Endothelial cell of umbilical vein (primary cell): ENCODE results near the gene FRRS1L. TPM values are rescaled to one million over a fixed set of nuclear protein-coding genes. Genes with fewer than 3 reads are reported as not detected.

Experiments used
- BruUV-seq: library from RNA; stranded (reverse); fragments of 400-500 nt; replicated peaks from 2 replicates; lab custom pipeline; 2021; lab: Mats Ljungman, UMichigan
- CTCF ChIA-PET: fragments of 300-600, 350-600 bp; sonication (Branson Sonifier 250); formaldehyde crosslinking; loops from one replicate; lab custom pipeline; 2021; ENCODE audit warnings: antibody characterized with exemption, inconsistent platforms; lab: Charles Lee
- POLR2A ChIA-PET: fragments of 300-600, 350-600 bp; sonication (Branson Sonifier 250); formaldehyde crosslinking; loops from one replicate; lab custom pipeline; 2021; ENCODE audit warnings: antibody characterized with exemption, inconsistent platforms; lab: Charles Lee
- DNase-seq: peaks from one replicate; pipeline ENCODE4 v3.0.0-alpha.2; 2011; ENCODE audit warnings: low read depth, low spot score
- FAIRE-seq: peaks from 2 replicates; lab custom pipeline; 2011; peaks lifted over from hg19 to GRCh38; lab: Jason Lieb, UNC
- H2AFZ ChIP-seq: 2 replicates; pipeline ENCODE4 v1.6.0; 2012; ENCODE audit warnings: low read depth, low read length, control low read depth, inconsistent platforms
- H3K27ac ChIP-seq: 2 replicates; pipeline ENCODE4 v1.5.1; 2011; ENCODE audit warnings: low read depth, mild to moderate bottlenecking, control low read depth, low read length, moderate library complexity; ENCODE audit not compliant: insufficient read depth
- H3K27me3 ChIP-seq, 2 experiments: 2 replicates each; pipeline versions ENCODE4 v1.6.0 to v1.6.1; 2011; ENCODE audit warnings: low read length in 2 of 2, mixed read lengths in 1 of 2; ENCODE audit not compliant: control insufficient read depth in 2 of 2, insufficient read depth in 2 of 2
- H3K36me3 ChIP-seq, 2 experiments: 2 replicates in 1 of 2; 3 replicates in 1 of 2; pipeline ENCODE4 v1.5.1; 2011; ENCODE audit warnings: low read length in 2 of 2, mild to moderate bottlenecking in 1 of 2, moderate library complexity in 1 of 2; ENCODE audit not compliant: control insufficient read depth in 2 of 2, insufficient read depth in 2 of 2; ENCODE audit errors: extremely low read depth in 1 of 2
- H3K4me1 ChIP-seq: 3 replicates; pipeline ENCODE4 v1.5.1; 2011; ENCODE audit warnings: mild to moderate bottlenecking, low read length; ENCODE audit not compliant: control insufficient read depth, insufficient read depth; ENCODE audit errors: extremely low read depth
- H3K4me2 ChIP-seq: 2 replicates; pipeline ENCODE4 v1.6.1; 2011; ENCODE audit warnings: low read length, control low read depth, mixed read lengths; ENCODE audit not compliant: insufficient read depth
- H3K4me3 ChIP-seq, 3 experiments: fragments of 200-600 bp in 1 of 3; sonication (generic), shearing (Covaris generic) in 1 of 3; replicated peaks in 1 of 3; 2 replicates each; pipeline ENCODE4 v1.5.1; 2011 to 2016; ENCODE audit warnings: control low read depth in 3 of 3, low read length in 3 of 3, mild to moderate bottlenecking in 2 of 3, inconsistent platforms in 1 of 3, low read depth in 1 of 3, moderate library complexity in 1 of 3; ENCODE audit not compliant: insufficient read depth in 1 of 3
- H3K79me2 ChIP-seq: 2 replicates; pipeline ENCODE4 v1.6.0; 2012; ENCODE audit warnings: low read length, inconsistent platforms; ENCODE audit not compliant: control insufficient read depth, insufficient read depth
- H3K9ac ChIP-seq: replicated peaks from 2 replicates; pipeline ENCODE3; 2011; ENCODE audit warnings: low read length, control low read depth; ENCODE audit not compliant: insufficient read depth; ENCODE audit errors: extremely low read depth
- H3K9me1 ChIP-seq: replicated peaks from 3 replicates; pipeline ENCODE4 v1.6.0; 2011; ENCODE audit warnings: mild to moderate bottlenecking, low read length; ENCODE audit not compliant: control insufficient read depth, insufficient read depth; ENCODE audit errors: extremely low read depth
- H3K9me3 ChIP-seq: replicated peaks from 2 replicates; pipeline ENCODE4 v1.5.1; 2012; ENCODE audit warnings: low read length, inconsistent platforms; ENCODE audit not compliant: control insufficient read depth, insufficient read depth
- H4K20me1 ChIP-seq: replicated peaks from 2 replicates; pipeline ENCODE3; 2011; ENCODE audit warnings: mild to moderate bottlenecking, low read length; ENCODE audit not compliant: control insufficient read depth, insufficient read depth; ENCODE audit errors: extremely low read depth
- EZH2 ChIP-seq: IDR thresholded peaks from 2 replicates; pipeline ENCODE4 v1.6.1; 2012; ENCODE audit warnings: borderline replicate concordance, low read depth, mild to moderate bottlenecking, moderate library complexity, low read length, inconsistent platforms; ENCODE audit not compliant: severe bottlenecking
- MAX ChIP-seq: IDR thresholded peaks from 2 replicates; pipeline ENCODE4 v1.6.1; 2011; ENCODE audit not compliant: insufficient read depth, insufficient read length
- POLR2A ChIP-seq: IDR thresholded peaks from 2 replicates; pipeline ENCODE4 v1.6.1; 2012; ENCODE audit warnings: low read depth, mild to moderate bottlenecking, control low read depth, low read length
- dilution Hi-C: fragments of 300-500 bp; cut with MboI; formaldehyde crosslinking; loops from one replicate; pipeline ENCODE4 v1.15.0; 2019; ENCODE audit warnings: low sequenced_read_pairs; ENCODE audit not compliant: extremely low pct_ligation_motif_present
- intact Hi-C: fragments of 100-400 bp; cut with micrococcal nuclease; formaldehyde crosslinking; loops from one replicate; pipeline ENCODE4 v1.10.0; 2022
- polyA plus RNA-seq, 4 experiments: library from polyadenylated mRNA; depleted of rRNA in 3 of 4; stranded (reverse) in 3 of 4; unstranded in 1 of 4; fragments of >200 nt; gene quantifications; 2 replicates each; pipeline versions ENCODE4 v1.2.1 to v1.2.3, GENCODE V29; 2011 to 2012; ENCODE audit warnings: missing spikeins in 1 of 4
- total RNA-seq: library from RNA; stranded (reverse); gene quantifications from 2 replicates; pipeline ENCODE4 v1.2.3, GENCODE V29; 2021
- TF ChIP-seq, protein P1 (sequence below), 2 donors: IDR thresholded peaks; 1 replicate in 1 of 2; 2 replicates in 1 of 2; pipeline ENCODE4 v1.5.1; 2011; ENCODE audit warnings: low read length in 2 of 2, mild to moderate bottlenecking in 2 of 2, moderate library complexity in 2 of 2, control low read depth in 1 of 2, inconsistent platforms in 1 of 2, low read depth in 1 of 2; ENCODE audit not compliant: insufficient read depth in 1 of 2; ENCODE audit errors: extremely low read depth in 1 of 2

FRRS1L gene
- total and polyA plus RNA-seq, 2 donors (not counting 3 experiments of a cell fraction or from before 2014, with no cell fraction given), result not detected

- ChIA-PET CTCF (no interaction called here), POLR2A (no interaction called here)
- no peak overlapping the region for H3K4me2 ChIP-seq
- DNase-seq (no peak), FAIRE-seq (no peak)
- H2AFZ ChIP-seq, result no peak overlapping the region
- no peaks in the 10 kb centered on the region for H3K9me1 ChIP-seq
- no peak for TF ChIP-seq POLR2A
- TF ChIP-seq, protein P1, sequence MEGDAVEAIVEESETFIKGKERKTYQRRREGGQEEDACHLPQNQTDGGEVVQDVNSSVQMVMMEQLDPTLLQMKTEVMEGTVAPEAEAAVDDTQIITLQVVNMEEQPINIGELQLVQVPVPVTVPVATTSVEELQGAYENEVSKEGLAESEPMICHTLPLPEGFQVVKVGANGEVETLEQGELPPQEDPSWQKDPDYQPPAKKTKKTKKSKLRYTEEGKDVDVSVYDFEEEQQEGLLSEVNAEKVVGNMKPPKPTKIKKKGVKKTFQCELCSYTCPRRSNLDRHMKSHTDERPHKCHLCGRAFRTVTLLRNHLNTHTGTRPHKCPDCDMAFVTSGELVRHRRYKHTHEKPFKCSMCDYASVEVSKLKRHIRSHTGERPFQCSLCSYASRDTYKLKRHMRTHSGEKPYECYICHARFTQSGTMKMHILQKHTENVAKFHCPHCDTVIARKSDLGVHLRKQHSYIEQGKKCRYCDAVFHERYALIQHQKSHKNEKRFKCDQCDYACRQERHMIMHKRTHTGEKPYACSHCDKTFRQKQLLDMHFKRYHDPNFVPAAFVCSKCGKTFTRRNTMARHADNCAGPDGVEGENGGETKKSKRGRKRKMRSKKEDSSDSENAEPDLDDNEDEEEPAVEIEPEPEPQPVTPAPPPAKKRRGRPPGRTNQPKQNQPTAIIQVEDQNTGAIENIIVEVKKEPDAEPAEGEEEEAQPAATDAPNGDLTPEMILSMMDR (IDR thresholded peaks at IDR 0.05; ENCODE audit: extremely low read depth in 1 of 2, insufficient read depth in 1 of 2, low read depth in 1 of 2, low read length in 2 of 2), result no peak
- no peak for TF ChIP-seq EZH2
- peaks cover 3 to 4% of the 10 kb centered on the region in 2 experiments for H3K27me3 ChIP-seq
- no peak overlapping the region for H3K4me3 ChIP-seq
- intact Hi-C loops, result no loop called here
- H3K79me2 ChIP-seq, result no peaks in the 10 kb centered on the region
- no TSS peak for BruUV-seq
- no peaks in the 10 kb centered on the region for H3K4me1 ChIP-seq
- no peaks in the 10 kb centered on the region for H3K9me3 ChIP-seq
- H3K36me3 ChIP-seq, result no peaks in the 10 kb centered on the region
- H3K27ac ChIP-seq, result no peak overlapping the region
- dilution Hi-C loops, result no loop called here
- no peaks in the 10 kb centered on the region for H4K20me1 ChIP-seq
- H3K9ac ChIP-seq, result no peak overlapping the region
These were observed 28.6 kb downstream of the FRRS1L start for GRCh38 chr9:109138421-109138820.

- H3K9me1 ChIP-seq, result no peaks in the 10 kb centered on the region
- H3K4me3 ChIP-seq, result no peak overlapping the region
- ChIA-PET CTCF (interaction anchor here (0.9 kb wide), 1 partner anchor 9 kb away, joined by 3 read pairs; no protein-coding TSS in a partner anchor), POLR2A (no interaction called here)
- no peaks in the 10 kb centered on the region for H3K79me2 ChIP-seq
- TF ChIP-seq, protein P1 (IDR thresholded peaks at IDR 0.05; ENCODE audit: extremely low read depth in 1 of 2, insufficient read depth in 1 of 2, low read depth in 1 of 2, low read length in 2 of 2), result no peak
- no peak for TF ChIP-seq MAX
- H2AFZ ChIP-seq, result no peak overlapping the region
- no peak overlapping the region for H3K4me2 ChIP-seq
- intact Hi-C loops (no loop called here), dilution Hi-C loops (no loop called here)
- H3K27me3 ChIP-seq, result peaks cover 3 to 4% of the 10 kb centered on the region in 2 experiments
- no peaks in the 10 kb centered on the region for H4K20me1 ChIP-seq
- no peaks in the 10 kb centered on the region for H3K36me3 ChIP-seq
- no peak overlapping the region for H3K27ac ChIP-seq
- DNase-seq (no peak), FAIRE-seq (no peak)
- H3K4me1 ChIP-seq, result peaks cover 9% of the 10 kb centered on the region
- H3K9me3 ChIP-seq, result no peaks in the 10 kb centered on the region
- no peak overlapping the region for H3K9ac ChIP-seq
- BruUV-seq, result no TSS peak
These were observed 32.9 kb downstream of the FRRS1L start for GRCh38 chr9:109134167-109134578.
